GM08714 (cell line): ENCODE data around the gene PDCD5.
"Not testable (repeated sequence)": the region's sequence is repeated elsewhere in the genome, so short reads cannot be mapped to it uniquely, and the experiment has no call there.

Source experiments
- H3K4me3 ChIP-seq: fragments of 200-500 bp; sonication (Bioruptor generic); 2 replicates; pipeline ENCODE4 v1.5.1; 2014; ENCODE audit warnings: mild to moderate bottlenecking, low read length, inconsistent platforms
- ZNF274 ChIP-seq: IDR thresholded peaks from 2 replicates; pipeline ENCODE4 v1.6.1; 2012; ENCODE audit warnings: mild to moderate bottlenecking, low read depth, low read length

Gene PDCD5

DNA sequence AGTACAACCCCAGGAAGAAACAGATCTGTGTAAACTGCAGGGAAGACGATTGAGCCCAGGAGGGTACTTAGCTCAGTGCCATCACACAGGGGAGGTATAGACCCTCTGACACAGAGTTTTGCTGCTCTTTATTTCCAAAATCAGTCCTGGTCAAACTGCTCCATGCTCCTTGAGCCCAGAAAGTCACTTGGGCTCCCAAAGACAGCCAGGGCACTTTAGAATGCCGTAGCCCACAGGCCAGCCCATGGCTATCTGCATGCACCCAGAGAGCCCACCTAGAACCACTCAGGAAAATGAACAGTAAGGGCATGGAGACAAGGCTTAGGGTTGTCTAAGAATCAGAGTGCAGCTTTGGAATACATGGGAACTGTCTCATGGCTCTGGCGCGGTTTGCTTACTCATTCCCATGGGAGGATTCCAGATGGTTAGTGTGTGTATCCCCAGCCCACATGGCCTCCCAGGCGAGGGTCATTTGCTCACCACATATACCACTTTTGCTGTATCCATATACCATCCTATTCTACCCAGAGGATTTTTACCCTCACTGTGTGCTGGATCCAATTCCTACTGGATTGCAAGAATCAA, 14.7 kb upstream of the PDCD5 start:
- no peak for TF ChIP-seq ZNF274
- H3K4me3 ChIP-seq, result no peak overlapping the region

DNA sequence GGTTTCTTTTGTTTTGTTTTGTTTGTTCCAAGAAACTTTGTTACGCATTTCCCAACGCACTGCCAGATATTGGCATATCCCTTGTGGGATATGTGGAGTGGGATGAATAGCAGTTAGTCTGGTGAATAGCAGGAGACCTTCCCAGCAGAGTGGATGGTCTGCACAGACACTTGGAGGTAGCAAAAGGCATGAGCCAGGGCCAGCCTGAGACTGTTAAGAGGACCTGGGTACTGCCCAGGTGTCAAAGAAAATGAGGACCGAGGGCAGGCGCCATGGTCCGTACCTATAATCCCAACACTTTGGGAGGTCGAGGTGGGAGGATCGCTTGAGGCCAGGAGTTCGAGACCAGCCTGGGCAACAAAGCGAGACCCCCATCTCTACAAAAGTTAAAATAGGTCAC, 13.5 kb upstream of the PDCD5 start:
- no peak for TF ChIP-seq ZNF274
- H3K4me3 ChIP-seq, result no peak overlapping the region

DNA sequence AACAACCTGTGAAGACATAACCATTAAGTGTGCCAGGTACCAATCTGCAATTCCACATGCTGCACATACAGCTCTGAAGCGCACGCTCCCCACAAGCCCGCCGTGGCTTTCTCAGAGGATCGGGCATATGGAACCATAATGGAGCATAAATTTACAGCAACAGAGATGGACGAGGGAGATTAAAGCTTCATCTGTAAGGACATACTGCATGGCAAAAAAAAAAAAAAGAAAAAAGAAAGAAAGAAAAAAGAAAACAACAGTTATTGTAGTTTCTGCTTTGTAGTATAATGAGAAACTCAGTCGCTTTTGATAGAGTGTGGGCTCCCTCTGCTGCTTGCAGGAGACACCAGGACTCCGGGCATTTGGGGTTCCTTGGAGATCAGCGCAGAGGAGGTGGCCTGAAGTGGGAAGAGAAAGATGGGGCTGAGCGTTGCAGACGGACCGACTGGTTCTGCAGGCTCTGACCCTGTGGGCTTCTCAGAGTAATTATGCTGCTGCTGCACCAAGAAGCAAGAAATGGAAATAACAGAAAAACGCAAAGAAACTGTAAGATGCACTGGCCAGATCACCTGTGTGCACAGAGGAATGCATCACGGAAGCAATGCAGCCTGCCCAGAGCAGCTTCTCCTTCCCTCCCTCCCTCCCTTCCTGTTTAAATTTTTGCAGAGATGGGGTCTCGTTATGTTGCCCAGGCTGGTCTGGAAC, 10.8 kb upstream of the PDCD5 start:
- TF ChIP-seq ZNF274, result no peak
- no peak overlapping the region for H3K4me3 ChIP-seq

DNA sequence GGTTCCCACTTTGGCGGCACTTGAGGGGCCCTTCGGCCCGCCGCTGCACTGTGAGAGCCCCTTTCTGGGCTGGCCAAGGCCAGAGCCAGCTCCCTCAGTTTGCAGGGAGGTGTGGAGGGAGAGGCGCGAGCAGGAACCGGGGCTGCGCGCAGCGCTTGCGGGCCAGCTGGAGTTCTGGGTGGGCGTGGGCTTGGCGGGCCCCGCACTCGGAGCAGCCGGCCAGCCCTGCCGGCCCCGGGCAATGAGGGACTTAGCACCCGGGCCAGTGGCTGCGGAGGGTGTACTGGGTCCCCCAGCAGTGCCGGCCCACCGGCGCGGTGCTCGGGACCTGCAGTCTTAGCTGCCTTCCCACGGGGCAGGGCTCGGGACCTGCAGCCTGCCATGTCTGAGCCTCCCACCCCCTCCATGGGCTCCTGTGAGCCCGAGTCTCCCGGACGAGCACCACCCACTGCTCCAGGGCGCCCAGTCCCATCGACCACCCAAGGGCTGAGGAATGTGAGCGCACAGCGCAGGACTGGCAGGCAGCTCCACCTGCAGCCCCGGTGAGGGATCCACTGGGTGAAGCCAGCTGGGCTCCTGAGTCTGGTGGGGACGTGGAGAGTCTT, 9.4 kb upstream of the PDCD5 start:
- H3K4me3 ChIP-seq, result not testable (repeated sequence)

DNA sequence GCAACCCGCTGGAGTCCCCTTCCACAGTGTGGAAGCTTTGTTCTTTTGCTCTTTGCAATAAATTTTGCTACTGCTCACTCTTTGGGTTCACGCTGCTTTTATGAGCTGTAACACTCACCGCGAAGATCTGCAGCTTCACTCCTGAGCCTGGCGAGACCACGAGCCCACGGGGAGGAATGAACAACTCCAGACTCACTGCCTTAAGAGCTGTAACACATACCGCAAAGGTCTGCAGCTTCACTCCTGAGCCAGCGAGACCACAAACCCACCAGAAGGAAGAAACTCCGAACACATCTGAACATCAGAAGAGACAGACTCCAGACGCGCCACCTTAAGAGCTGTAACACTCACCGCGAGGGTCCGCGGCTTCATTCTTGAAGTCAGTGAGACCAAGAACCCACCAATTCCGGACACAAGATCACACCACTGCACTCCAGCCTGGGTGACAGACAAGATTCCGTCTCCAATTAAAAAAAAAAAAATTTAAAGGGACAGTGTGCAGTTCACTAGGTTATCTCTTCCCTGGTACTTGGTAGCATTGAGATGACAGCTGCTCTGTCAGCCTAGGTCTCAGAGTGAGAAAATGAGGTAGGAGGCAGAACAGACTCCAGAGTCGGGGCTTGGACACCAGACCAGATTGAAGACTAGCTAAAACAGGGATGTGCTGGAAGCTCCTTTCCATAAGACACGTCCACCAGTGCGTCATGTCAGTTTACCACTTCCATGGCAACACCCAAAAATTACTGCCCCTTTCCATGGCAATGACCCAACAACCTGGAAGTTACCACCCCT, 8.1 kb upstream of the PDCD5 start:
- H3K4me3 ChIP-seq, result not testable (repeated sequence)

DNA sequence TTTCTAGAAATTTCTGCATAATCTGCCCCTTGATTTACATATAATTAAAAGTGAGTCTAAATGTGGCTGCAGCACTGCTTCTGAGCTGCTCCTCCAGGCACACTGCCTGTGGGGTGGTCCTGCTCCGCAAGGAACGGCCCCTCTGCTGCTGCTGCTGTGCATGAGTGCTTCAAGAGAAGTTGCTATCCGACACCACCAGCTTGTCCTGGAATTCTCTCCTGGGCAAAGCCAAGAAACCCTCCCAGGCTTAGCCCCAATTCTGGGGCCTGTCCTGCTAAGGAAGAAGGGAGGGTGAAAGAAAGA, 7.5 kb upstream of the PDCD5 start:
- TF ChIP-seq ZNF274, result no peak
- H3K4me3 ChIP-seq, result no peak overlapping the region

DNA sequence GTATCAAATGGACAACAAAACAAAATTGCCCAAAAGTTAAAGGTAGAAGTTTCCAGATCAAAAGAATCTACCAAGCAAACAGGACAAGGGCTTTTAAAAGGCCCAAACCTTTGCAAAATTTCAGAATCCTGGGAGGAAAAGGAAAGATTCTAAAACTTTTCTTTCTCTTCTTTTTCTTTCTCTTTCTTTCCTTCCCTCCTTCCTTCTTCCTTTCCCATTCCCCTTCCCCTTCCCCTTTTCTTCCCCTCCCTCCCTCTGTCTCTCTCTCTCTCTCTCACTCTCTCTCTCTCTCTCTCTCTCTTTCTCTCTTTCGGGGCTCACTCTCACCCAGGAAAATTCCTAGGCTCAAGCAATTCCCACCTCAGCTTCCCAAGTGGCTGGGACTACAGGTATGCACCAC, 4.2 kb upstream of the PDCD5 start:
- no peak for TF ChIP-seq ZNF274
- H3K4me3 ChIP-seq, result no peak overlapping the region

DNA sequence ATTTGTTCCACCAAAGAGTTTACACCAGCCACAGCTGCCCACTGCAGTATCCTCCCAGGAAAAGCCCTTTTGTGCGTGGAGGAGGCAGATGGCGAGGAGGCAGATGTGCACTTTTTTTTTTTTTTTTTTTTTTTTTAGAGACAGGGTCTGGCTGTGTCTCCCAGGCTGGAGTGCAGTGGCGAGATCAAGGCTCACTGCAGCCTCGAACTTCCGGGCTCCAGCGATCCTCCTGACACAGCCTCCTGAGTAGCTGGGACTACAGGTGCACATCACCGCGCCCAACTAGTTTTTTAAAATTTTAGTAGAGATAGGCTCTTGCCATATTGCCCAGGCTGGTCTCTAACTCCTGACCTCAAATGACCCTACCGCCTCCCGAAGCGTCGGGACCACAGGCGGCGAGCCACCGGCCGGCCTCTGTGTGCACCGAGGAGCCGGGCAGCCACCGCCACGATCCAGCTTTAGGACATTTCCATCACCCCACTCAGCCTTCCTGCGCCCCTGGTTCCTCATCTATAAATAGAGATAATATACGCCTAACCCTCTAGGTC, 563 bp upstream of the PDCD5 start:
- peak overlapping the region; percentile 95 for H3K4me3 ChIP-seq
- TF ChIP-seq ZNF274, result no peak

DNA sequence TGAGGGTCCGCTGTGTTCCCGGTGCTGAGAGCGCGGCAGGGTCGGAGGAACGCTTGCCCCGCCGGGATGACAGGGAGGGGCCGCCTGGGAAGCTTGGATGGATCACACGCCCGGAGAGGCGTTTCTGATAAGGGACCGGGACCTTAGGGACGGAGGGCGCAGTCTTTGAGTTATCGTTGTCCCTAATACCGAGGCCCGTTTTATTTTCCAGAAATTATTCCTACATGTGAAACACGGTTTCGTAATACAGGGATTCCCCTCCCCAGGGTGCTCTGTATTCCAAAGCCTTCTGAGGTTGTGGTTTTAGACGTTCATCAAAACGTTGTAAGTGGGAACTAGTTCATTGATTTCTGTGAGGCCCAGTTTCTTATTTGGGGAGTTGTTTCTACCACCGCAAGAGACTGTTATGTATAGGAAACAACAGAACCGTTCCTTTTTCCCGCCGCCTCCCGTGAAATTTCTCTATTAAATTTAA, 752 bp downstream of the PDCD5 start:
- H3K4me3 ChIP-seq, result peak overlapping the region; percentile 95
- no peak for TF ChIP-seq ZNF274

DNA sequence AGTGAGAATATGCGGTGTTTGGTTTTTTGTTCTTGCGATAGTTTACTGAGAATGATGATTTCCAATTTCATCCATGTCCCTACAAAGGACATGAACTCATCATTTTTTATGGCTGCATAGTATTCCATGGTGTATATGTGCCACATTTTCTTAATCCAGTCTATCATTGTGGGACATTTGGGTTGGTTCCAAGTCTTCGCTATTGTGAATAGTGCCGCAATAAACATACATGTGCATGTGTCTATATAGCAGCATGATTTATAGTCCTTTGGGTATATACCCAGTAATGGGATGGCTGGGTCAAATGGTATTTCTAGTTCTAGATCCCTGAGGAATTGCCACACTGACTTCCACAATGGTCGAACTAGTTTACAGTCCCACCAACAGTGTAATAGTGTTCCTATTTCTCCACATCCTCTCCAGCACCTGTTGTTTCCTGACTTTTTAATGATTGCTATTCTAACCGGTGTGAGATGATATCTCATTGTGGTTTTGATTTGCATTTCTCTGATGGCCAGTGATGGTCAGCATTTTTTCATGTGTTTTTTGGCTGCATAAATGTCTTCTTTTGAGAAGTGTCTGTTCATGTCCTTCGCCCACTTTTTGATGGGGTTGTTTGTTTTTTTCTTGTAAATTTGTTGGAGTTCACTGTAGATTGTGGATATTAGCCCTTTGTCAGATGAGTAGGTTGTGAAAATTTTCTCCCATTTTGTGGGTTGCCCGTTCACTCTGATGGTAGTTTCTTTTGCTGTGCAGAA, 6.9 kb downstream of the PDCD5 start:
- H3K4me3 ChIP-seq, result not testable (repeated sequence)

DNA sequence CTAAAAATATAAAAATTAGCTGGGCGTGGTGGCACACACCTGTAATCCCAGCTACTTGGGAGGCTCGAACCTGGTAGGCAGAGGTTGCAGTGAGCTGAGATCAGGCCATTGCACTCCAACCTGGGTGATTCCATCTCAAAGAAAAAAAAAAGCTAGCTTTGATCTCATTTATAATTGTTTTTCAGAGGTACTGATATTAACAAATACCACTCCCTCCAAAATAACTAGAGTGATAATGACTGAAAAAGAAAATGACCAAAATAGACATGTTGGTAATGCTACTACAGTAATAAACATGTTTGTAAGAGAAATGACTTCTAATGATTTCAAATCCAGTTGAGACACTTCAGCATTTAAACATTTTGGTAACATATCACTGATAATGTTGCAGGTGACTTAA, 13.0 kb downstream of the PDCD5 start:
- no peak for TF ChIP-seq ZNF274
- no peak overlapping the region for H3K4me3 ChIP-seq

DNA sequence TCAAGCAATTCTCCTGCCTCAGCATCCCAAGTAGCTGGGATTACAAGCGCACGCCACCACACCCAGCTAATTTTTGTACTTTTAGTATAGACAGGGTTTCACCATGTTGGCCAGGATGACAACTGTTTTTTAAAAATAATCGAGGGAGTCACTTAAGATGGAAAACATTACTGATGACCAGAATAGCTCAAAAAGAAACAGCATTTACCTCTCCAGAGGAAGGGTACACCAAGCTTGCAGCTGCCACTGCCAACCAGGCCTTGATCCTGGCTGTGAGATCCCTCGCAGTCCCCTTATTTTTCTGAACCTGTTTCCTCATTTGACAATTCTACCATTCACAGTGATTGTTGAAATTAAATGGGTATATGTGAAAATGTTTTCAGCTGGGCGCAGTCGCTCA, 14.5 kb downstream of the PDCD5 start:
- H3K4me3 ChIP-seq, result no peak overlapping the region
- TF ChIP-seq ZNF274, result no peak

DNA sequence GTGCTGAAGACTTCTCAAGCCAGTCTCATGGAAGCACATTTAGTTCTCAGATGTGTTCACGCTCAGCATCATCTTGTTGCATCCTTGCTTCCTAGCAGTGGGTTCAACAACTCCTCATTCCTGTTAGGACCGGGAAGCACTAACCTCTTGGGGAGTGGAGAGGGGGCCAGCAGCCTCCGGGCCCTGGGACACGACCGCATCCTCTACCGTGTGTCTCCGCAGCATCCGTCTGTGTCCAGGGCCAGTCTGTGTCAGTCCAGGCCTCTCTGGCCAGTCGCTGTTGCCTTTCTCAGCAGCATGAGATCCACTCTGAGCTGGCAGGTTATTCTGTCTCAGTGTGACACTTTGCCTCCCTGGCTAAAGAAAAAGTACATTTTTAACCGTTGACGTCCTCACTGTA, 17.0 kb downstream of the PDCD5 start:
- H3K4me3 ChIP-seq, result no peak overlapping the region

DNA sequence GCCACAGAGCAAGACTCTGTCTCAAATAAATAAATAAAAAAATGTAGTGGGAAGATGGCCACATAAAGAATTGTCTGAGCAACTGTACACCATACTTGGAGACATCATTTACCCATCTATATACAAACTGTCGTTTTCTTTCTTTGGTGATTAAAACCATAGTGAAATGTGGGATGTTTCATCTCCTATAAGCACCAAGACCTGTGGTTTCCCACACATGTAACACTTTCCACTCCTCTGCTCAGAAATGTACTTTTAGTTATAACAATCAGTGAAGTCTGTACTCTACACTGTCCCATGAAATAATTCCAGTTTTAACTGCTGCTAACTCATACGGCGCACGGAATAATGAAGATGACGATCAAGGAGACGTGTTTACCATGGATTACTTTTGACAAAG, 18.3 kb downstream of the PDCD5 start:
- no peak overlapping the region for H3K4me3 ChIP-seq
- TF ChIP-seq ZNF274, result no peak

More for the DNA sequence above, 17.0 kb downstream of the PDCD5 start:
- TF ChIP-seq ZNF274, result no peak
